HG02759 (cell line): ENCODE measurements around the gene RCSD1.

Experiments used
- ATAC-seq: cut with Tn5 transposase; IDR thresholded peaks from one replicate; pipeline ENCODE4 v1.9.1; 2021; ENCODE audit warnings: mild to moderate bottlenecking, moderate library complexity; ENCODE audit not compliant: unreplicated experiment

The RCSD1 gene

DNA sequence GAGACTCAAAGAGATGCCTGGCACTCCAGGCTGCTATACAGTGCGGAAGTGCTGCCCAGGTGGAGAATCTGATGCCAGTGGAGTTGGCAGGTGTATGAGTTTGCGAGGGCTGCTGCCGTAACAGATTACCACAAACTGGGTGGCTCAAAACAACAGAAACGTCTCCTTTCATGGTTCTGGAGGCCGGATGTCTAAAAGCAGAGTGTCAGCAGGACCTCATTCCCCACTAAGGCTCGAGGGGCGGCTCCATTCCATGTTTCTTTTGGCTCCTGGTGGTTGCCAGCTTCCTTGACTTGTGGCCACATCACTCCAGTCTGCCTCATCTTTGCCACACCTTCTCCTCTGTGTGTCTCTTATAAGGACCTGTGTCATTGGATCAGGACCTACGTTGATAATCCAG lies 10.0 kb downstream of the RCSD1 start:
- ATAC-seq: no peak

DNA sequence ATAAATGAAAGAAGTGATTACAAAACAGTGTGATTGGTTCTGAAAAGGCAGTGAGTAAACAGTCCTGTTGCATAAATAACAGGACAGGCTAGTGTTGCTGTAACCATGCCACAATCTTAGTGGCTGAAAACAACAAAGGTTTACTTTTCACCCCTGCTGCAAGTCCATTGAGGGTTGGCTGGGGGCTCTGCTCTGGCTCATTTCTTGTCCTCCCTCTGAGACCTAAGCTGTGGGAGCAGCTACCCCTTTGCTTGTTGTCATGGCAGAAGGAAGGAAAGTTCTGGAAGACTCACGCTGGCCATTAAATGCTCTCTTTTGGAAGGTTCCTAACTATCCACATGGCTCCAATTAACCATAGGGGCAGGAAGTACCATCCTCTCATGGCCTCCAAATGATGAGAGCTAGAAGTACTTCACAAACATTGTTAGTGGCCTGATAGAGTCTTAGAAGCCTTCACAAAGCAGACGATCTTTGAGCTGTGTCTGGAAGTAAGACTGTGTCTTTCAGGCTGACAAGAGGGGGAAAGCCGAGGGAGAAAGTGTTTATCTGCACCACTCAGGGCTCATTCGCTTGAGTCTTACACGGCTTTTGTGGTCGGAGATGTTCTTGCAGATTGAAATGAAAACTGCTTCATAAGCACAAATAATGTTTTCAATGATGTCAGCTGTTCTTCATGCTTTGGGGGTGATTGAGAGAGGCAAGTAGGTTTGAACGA lies 11.9 kb downstream of the RCSD1 start:
- ATAC-seq: no peak

GRCh38 chr1:167642501-167642826 lies 12.4 kb downstream of the RCSD1 start:
- no peak for ATAC-seq

- ATAC-seq: no peak
These were observed 13.4 kb downstream of the RCSD1 start for GRCh38 chr1:167643441-167643840.

GRCh38 chr1:167644551-167644950 lies 14.5 kb downstream of the RCSD1 start:
- ATAC-seq: no peak

GRCh38 chr1:167645140-167645541 lies 15.1 kb downstream of the RCSD1 start:
- no peak for ATAC-seq

- no peak for ATAC-seq
These were observed 15.8 kb downstream of the RCSD1 start for GRCh38 chr1:167645625-167646414.

DNA sequence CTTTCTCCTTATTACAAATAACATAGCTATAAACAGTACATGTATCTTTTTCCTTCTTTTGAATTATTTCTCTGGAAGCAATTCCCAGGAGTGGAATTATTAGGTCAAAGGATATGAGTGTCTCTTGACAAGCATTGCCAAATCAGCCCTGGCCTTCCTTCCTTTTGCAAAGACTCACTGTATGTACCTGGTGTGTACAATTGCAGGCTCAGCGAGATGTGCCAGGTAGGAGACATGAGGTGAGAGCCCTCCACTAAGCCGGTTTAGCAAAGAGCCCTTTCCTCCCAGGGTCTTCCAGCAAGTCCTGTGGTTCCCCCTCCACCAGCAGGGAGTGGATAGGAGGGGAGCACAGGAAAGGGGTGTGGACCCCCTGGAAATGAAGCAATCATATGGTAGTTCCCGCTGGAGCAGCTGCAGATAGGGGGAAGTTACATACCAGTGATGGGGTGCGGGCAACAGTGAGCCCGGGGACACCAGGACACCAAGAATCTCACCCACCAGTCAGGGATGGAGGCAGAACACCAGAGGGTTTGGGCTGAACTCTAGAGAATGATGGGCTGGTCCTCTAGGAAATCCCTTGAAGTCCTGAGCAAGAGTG lies 18.3 kb downstream of the RCSD1 start:
- no peak for ATAC-seq

GRCh38 chr1:167648978-167649744 lies 19.1 kb downstream of the RCSD1 start:
- no peak for ATAC-seq

- peak; percentile 78 for ATAC-seq
These were observed 20.5 kb downstream of the RCSD1 start for GRCh38 chr1:167650269-167651160.

DNA sequence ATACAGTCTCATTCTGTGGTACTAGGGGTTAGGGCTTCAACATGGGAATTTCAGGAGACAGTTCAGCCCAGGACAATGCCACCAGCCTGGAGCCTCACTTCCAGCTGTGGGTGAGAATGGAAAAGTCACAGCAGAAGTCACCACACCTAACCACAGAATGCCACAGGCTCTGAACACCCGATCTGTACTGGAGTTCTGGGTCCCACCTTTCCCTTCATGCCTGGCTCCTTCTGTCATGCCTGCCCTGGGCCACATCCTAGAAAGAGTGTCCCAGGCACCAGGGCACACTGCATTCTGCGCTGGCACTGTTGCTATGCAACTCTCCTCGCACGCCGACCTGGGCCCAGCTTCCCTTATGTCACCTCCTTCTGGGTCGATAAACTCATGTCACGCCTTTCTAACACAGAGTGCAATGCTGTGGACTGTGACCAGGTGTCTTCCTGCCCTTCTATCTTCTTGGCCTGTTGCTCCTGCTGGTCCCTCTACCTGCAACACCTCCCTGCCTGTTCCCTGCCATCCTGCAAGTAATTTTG lies 21.2 kb downstream of the RCSD1 start:
- peak; percentile 57 for ATAC-seq

- ATAC-seq: no peak
These were observed 25.0 kb downstream of the RCSD1 start for GRCh38 chr1:167654975-167655575.

- no peak for ATAC-seq
These were observed 26.6 kb downstream of the RCSD1 start for GRCh38 chr1:167656657-167657056.

GRCh38 chr1:167658574-167659328 lies 28.7 kb downstream of the RCSD1 start:
- no peak for ATAC-seq

DNA sequence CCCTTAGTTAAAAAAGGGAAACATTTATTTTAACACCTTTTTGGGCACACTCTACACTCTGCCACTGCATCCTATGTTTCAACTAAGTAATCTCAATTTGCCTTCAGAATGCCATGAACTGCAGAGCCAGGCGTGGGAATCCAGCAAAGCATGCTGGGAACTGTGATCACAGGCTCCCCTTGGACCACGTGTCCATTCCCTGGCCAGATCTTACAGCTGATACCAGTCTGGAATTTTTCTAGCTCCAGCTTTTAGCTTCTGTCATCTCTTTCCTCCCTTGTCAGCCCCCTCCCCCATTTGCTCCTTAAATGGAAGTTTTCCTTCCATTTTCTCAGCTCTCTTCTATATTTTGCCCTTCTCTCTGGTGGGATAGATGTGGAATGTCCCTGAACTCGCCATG lies 29.4 kb downstream of the RCSD1 start:
- no peak for ATAC-seq

GRCh38 chr1:167659881-167660280 lies 29.8 kb downstream of the RCSD1 start:
- no peak for ATAC-seq

- ATAC-seq: no peak
These were observed 31.7 kb downstream of the RCSD1 start for GRCh38 chr1:167661527-167662426.
